Body of pancreas (tissue), 4 donors: Measurements from ENCODE around the gene FRAT2. TPM values are rescaled to one million over a fixed set of nuclear protein-coding genes. Genes with fewer than 3 reads are reported as not detected.

Source experiments
- ATAC-seq: fragments of 150-250 bp; one replicate; pipeline ENCODE4 v1.9.1; 2016
- DNase-seq, 4 donors: peaks; one replicate each; pipeline ENCODE4 v3.0.0-alpha.2; 2019
- H3K27ac ChIP-seq, 4 donors: fragments of 200-600 bp; sonication (generic); 1 replicate in 3 of 4; 2 replicates in 1 of 4; pipeline versions ENCODE4 v1.5.1 to v1.6.1; 2016 to 2019; ENCODE audit warnings: mild to moderate bottlenecking in 1 of 4, mixed read lengths in 1 of 4, moderate library complexity in 1 of 4
- H3K27me3 ChIP-seq, 2 donors: fragments of 200-600 bp; sonication (generic); one replicate each; pipeline ENCODE4 v1.6.0; 2016; ENCODE audit warnings: mild to moderate bottlenecking in 1 of 2
- H3K36me3 ChIP-seq, 2 donors: fragments of 200-600 bp; sonication (generic); replicated peaks in 1 of 2; 2 replicates each; pipeline ENCODE4 v1.5.1; 2016; ENCODE audit warnings: low read depth in 2 of 2; ENCODE audit not compliant: insufficient read depth in 1 of 2
- H3K4me1 ChIP-seq: fragments of 200-600 bp; sonication (generic); one replicate; pipeline ENCODE4 v1.6.0; 2016
- H3K4me3 ChIP-seq, 2 donors: fragments of 200-600 bp; sonication (generic); 1 replicate in 1 of 2; 2 replicates in 1 of 2; pipeline ENCODE4 v1.5.1; 2016 to 2019
- H3K9me3 ChIP-seq, 3 donors: fragments of 200-600 bp; sonication (generic); 1 replicate in 2 of 3; 2 replicates in 1 of 3; pipeline ENCODE4 v1.5.1; 2016
- CTCF ChIP-seq, 7 experiments: fragments of 450-650 bp in 4 of 7; fragments of 200-600 bp in 3 of 7; sonication (generic) in 3 of 7; IDR thresholded peaks; one replicate each; pipeline ENCODE4 v1.5.1; 2016 to 2019; ENCODE audit warnings: antibody characterized with exemption in 7 of 7
- POLR2A ChIP-seq, 3 donors: fragments of 450-650 bp; IDR thresholded peaks; one replicate each; pipeline ENCODE4 v1.6.1; 2016; ENCODE audit warnings: antibody characterized with exemption in 3 of 3, mild to moderate bottlenecking in 2 of 3
- WGBS, 2 donors: methylation state at CpG; one replicate each; pipeline ENCODE4 v1.1.5; 2017; 5-methylcytosine and 5-hydroxymethylcytosine counted together
- intact Hi-C: fragments of 100-400 bp; cut with DNase I; formaldehyde crosslinking; loops from one replicate; pipeline ENCODE4 v1.15.1; 2023
- total RNA-seq, 2 donors: library from RNA; depleted of rRNA; stranded (reverse); fragments of >200 nt; gene quantifications; one replicate each; pipeline ENCODE4 v1.1.0, GENCODE V29; 2016

FRAT2 gene
- total RNA-seq, 2 donors from 2014 or later = 19.5 to 20.8 TPM

DNA sequence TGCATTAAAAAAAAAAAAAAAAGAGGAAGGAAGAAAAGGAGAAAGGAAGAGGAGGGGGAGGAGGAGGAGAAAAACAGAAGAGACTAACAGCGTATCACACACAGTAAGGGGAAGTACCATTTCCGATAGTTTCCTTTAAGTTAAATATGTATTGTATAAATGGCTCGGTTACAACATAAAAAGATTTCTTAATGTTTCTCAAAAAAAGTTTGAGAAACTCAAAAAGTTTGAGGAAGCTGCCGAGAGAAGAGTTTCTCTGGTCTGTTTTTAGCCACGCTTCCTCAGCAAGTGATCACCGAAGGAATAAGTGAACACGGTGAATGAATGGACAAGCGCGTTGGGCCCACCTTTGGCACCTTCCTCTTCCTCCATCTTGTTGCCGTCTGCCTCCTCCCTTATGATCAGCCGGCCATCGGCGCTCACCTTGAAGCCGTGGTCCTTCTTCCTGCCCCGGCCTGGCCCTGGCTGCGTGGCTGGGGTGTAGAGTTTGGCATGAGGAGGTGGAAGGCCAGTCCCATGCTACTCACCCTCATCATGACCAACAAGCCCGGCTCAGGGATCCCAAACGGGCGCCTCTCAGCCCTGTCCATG is 31.3 kb upstream of the FRAT2 start:
- Histone ChIP-seq H3K4me3 (no peak overlapping the region), H3K27me3 (no peaks in the 10 kb centered on the region), H3K27ac (peak overlapping the region in 1 of 4 donors; percentile 39), H3K9me3 (no peaks in the 10 kb centered on the region), H3K4me1 (no peaks in the 10 kb centered on the region), H3K36me3 (peaks cover 7 to 47% of the 10 kb centered on the region in 2 donors)
- ATAC-seq (no peak), DNase-seq (no peak)
- intact Hi-C loops = no loop called here
- TF ChIP-seq POLR2A (IDR thresholded peaks at IDR 0.05) = no peak
- no peak for TF ChIP-seq CTCF (IDR thresholded peaks at IDR 0.05)
- WGBS, 2 donors = 71 to 87% methylated on average over 18 to 19 of the region's 19 CpGs

DNA sequence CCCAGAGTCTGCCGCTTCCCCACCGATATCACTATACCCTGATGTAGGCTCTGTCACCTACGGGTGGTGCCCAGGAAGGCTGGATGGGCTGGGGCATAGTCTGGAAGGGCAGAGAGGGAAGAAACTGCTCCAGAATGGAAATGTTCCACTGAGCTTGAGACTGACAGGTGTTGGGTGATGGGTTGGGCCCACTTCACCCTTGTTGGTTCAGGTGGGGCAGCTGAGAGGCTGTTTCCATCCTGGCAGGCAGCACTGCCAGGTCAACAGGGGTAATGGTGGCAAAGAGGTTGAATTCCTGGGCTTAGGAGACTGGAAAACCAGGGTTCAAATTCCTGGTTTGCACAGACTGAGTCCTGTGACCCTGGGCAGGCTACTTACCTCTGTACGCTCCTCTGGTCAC is 28.5 kb upstream of the FRAT2 start:
- no peak for ATAC-seq

DNA sequence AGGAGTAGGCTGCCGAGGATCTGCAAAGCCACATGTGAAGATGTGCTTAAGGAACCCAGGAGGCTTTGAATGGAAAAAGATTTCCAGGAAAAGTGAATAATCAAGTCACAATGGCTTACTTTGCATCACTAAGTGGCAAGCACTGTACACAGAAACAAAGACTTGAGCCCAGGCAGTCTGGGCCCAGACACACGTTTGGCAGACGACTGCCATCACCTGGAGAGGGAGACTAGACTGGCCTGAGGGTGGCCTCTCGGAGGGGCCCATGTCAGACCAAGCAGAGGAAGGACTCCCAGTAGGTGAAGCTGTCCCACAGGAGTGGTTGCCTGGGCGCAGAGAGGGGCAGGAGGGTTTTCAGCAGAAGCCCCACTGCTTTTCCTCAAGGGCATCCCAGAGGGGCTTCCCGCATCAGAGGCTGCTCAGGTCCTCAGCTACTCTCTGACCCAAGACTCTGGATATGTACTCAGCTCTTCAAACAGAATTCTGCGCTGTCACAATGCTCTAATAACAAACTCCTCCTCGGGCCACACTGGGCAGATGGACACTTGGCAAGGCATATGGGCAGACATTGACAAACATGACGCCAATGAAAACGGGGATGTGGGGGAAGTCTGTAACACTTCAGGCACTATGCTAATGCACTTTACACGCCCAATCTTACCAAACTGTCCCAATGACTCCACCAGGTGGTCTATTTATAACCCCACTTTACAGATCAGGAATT is 27.9 kb upstream of the FRAT2 start:
- no peak for DNase-seq
- ATAC-seq = no peak
- no peaks in the 10 kb centered on the region for H3K27me3 ChIP-seq
- H3K9me3 ChIP-seq = no peaks in the 10 kb centered on the region
- no peaks in the 10 kb centered on the region for H3K4me1 ChIP-seq
- 70 to 76% methylated on average over 8 to 11 of the region's 11 CpGs for WGBS, 2 donors
- no peak for TF ChIP-seq POLR2A (IDR thresholded peaks at IDR 0.05)
- no peak for TF ChIP-seq CTCF (IDR thresholded peaks at IDR 0.05)
- peaks cover 7 to 37% of the 10 kb centered on the region in 2 donors for H3K36me3 ChIP-seq
- H3K4me3 ChIP-seq = no peak overlapping the region
- intact Hi-C loops = no loop called here
- no peak overlapping the region for H3K27ac ChIP-seq

More for the DNA sequence above, 28.5 kb upstream of the FRAT2 start:
- DNase-seq = no peak
- TF ChIP-seq POLR2A (IDR thresholded peaks at IDR 0.05) (no peak), CTCF (IDR thresholded peaks at IDR 0.05) (no peak)
- H3K4me3 ChIP-seq = no peak overlapping the region
- no peaks in the 10 kb centered on the region for H3K27me3 ChIP-seq
- no peak overlapping the region for H3K27ac ChIP-seq
- intact Hi-C loops = no loop called here
- H3K4me1 ChIP-seq = no peaks in the 10 kb centered on the region
- WGBS, 2 donors = 92 to 93% methylated on average over 4 of the region's 4 CpGs
- H3K36me3 ChIP-seq = peaks cover 7 to 38% of the 10 kb centered on the region in 2 donors
- no peaks in the 10 kb centered on the region for H3K9me3 ChIP-seq

- no peak overlapping the region for H3K27ac ChIP-seq
- H3K9me3 ChIP-seq = no peaks in the 10 kb centered on the region
- H3K4me3 ChIP-seq = no peak overlapping the region
- 86 to 87% methylated on average over 10 to 11 of the region's 11 CpGs for WGBS, 2 donors
- H3K27me3 ChIP-seq = no peaks in the 10 kb centered on the region
- H3K36me3 ChIP-seq = peaks cover 7 to 33% of the 10 kb centered on the region in 2 donors
- no peak for ATAC-seq
- H3K4me1 ChIP-seq = no peaks in the 10 kb centered on the region
- TF ChIP-seq POLR2A (IDR thresholded peaks at IDR 0.05) = no peak
- TF ChIP-seq CTCF (IDR thresholded peaks at IDR 0.05) = no peak
- intact Hi-C loops = no loop called here
- no peak for DNase-seq
Measured at GRCh38 chr10:97361537-97361901, 27.0 kb upstream of the FRAT2 start.
